GM10248 (cell line): ENCODE measurements around the gene RILP.
A peak's percentile ranks its signal among the peaks of the same experiment; 100 is the strongest.
"Not testable (repeated sequence)": the region's sequence is repeated elsewhere in the genome, so short reads cannot be mapped to it uniquely, and the experiment has no call there.

ENCODE experiments used
- CTCF ChIA-PET: fragments of 300-600 bp; sonication (Branson Sonifier 250); formaldehyde crosslinking; extraction: SDS; loops from one replicate; lab custom pipeline; 2021; ENCODE audit warnings: antibody characterized with exemption; lab: Yijun Ruan, JAX
- POLR2A ChIA-PET: fragments of 350-650 bp; sonication (Branson Sonifier 250); formaldehyde crosslinking; extraction: SDS; loops from one replicate; lab custom pipeline; 2020; ENCODE audit warnings: antibody characterized with exemption; lab: Yijun Ruan, JAX
- DNase-seq: peaks from one replicate; pipeline ENCODE4 v3.0.0; 2012; ENCODE audit errors: extremely low spot score
- TF ChIP-seq, protein P1 (sequence below): IDR thresholded peaks from 2 replicates; pipeline ENCODE4 v1.5.1; 2012; ENCODE audit warnings: mild to moderate bottlenecking, low read depth; ENCODE audit errors: extremely low read depth, missing control alignments, control extremely low read depth

Gene RILP

GRCh38 chr17:1686086-1686485 lies 36.4 kb upstream of the RILP start:
- no peak for DNase-seq
- TF ChIP-seq, protein P1, sequence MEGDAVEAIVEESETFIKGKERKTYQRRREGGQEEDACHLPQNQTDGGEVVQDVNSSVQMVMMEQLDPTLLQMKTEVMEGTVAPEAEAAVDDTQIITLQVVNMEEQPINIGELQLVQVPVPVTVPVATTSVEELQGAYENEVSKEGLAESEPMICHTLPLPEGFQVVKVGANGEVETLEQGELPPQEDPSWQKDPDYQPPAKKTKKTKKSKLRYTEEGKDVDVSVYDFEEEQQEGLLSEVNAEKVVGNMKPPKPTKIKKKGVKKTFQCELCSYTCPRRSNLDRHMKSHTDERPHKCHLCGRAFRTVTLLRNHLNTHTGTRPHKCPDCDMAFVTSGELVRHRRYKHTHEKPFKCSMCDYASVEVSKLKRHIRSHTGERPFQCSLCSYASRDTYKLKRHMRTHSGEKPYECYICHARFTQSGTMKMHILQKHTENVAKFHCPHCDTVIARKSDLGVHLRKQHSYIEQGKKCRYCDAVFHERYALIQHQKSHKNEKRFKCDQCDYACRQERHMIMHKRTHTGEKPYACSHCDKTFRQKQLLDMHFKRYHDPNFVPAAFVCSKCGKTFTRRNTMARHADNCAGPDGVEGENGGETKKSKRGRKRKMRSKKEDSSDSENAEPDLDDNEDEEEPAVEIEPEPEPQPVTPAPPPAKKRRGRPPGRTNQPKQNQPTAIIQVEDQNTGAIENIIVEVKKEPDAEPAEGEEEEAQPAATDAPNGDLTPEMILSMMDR = no peak
- POLR2A ChIA-PET = no interaction called here
- CTCF ChIA-PET = no interaction called here

DNA sequence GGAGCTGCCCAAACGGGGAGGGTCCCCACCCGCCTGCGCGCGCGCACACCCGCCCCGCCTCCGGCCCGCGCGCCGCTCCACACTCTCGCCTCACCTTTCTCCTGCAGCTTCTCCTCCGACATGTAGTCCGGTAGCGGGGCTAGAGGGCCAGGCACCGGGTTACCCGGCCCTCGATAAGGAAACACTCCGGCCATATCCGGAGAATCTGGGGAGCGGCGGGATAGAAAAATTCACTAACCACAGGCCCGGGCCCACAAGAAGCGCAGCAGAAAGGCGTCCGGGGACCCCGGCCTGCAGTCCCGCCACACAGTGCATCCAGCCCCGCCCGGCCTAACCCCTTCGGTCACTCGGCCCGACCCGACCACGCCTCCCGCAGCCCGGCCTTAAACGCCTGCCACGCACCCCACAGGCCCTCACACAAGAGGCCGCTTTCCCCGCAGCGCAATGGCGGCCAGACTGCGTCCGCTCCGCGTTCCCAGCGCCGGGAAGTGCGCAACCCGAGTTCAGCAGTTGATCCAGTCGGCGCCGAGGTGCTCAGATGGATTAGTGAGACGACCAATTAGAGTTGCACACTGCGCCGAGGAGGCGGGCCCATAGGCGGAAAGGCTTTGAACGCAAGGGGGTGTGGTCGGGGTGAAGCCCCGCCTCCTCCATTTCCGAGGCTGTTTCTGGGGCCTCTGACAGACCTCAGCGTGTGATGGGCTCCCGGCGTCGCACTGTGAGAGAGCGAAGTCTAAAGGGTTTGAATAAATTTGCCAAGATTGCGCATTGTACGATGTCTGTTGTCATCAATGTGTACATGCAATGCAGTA lies 34.9 kb upstream of the RILP start, which contains the start of gene PRPF8:
Gene PRPF8 (minus strand): TSS at position 490 of the 812 bp plus-strand sequence. CDS start 296 bp downstream, at position 194.
- TF ChIP-seq, protein P1 = no peak
- ChIA-PET POLR2A (interaction anchor here (1.0 kb wide), 1 partner anchor 32 kb away, joined by 3 read pairs; no protein-coding TSS in a partner anchor), CTCF (interaction anchor here (1.3 to 2.1 kb wide), 8 partner anchors 8 to 110 kb away, joined by 3 to 9 read pairs (median 5); partner anchors contain the start of gene RILP)
- peak; percentile 100 for DNase-seq

- TF ChIP-seq, protein P1 = no peak
- no peak for DNase-seq
- POLR2A ChIA-PET = no interaction called here
- CTCF ChIA-PET = interaction anchor here (1.1 to 2.1 kb wide), 9 partner anchors 9 to 109 kb away, joined by 3 to 9 read pairs (median 4); partner anchors contain the start of gene RILP
These were observed 33.8 kb upstream of the RILP start for GRCh38 chr17:1683459-1683858.

GRCh38 chr17:1676401-1676800 lies 26.7 kb upstream of the RILP start:
- TF ChIP-seq, protein P1 = no peak
- ChIA-PET CTCF (interaction anchor here (1.4 kb wide), 1 partner anchor 27 kb away, joined by 3 read pairs; the partner anchor contains the start of gene RILP), POLR2A (interaction anchor here (0.6 to 0.7 kb wide), 2 partner anchors 8 to 24 kb away, joined by 3 to 6 read pairs; no protein-coding TSS in a partner anchor)
- DNase-seq = no peak

DNA sequence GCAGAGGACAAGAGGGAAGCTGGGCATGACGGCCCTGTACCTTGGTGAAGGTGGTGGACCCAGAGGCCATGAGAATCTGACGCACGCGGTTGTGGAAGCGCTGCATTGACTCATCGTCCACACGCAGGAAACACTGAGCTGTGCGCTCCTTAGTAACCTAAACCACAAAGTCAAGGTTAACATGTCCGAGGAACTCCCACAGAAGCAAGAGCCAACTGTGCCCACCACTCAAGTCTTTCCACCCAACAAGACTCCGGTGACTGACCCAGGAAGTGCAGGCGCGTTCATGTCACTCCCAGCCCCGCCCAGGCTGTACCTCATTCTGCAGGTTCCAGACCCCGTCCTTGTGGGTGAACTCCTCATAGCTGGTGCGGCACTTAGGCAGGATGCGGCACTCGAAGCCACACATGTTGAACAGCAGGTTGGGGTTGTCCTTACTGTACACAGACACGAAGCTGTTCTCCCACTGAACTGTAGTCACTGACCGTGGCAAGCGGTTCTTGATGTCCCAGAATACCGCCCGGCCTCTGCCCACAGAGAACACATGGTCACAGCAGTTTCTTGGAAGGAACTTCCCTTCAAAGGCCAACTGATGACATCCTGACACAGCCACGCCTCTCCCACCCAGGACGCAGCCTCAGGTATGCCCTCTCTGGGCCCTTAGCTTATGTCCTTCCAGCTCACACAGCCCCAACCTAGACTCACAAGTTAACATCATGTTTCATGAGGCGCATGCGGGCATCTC lies 23.5 kb upstream of the RILP start:
- TF ChIP-seq, protein P1 = no peak
- ChIA-PET CTCF (interaction anchor here (0.6 to 7.2 kb wide), 4 partner anchors 8 to 99 kb away, joined by 3 to 45 read pairs (median 5); partner anchors contain the start of genes PRPF8 and RILP), POLR2A (interaction anchor here (0.7 kb wide), 1 partner anchor 25 kb away, joined by 3 read pairs; no protein-coding TSS in a partner anchor)
- no peak for DNase-seq

- ChIA-PET CTCF (interaction anchor here (2.0 kb wide), 1 partner anchor 15 kb away, joined by 8 read pairs; the partner anchor contains the start of gene RILP), POLR2A (interaction anchor here (0.7 kb wide), 2 partner anchors 371 to 491 kb away, joined by 5 to 19 read pairs; no protein-coding TSS in a partner anchor)
- not testable (repeated sequence) for DNase-seq
These were observed 14.3 kb upstream of the RILP start for GRCh38 chr17:1663934-1664333.
